Ovary (tissue), 9 donors: ENCODE measurements around the gene MSH3. TPM values are rescaled to one million over a fixed set of nuclear protein-coding genes. Genes with fewer than 3 reads are reported as not detected.

Experiments used
- DNase-seq, 5 donors: peaks; one replicate each; pipeline ENCODE4 v3.0.0-alpha.2; 2019 to 2020
- H3K27ac ChIP-seq, 2 donors: fragments of 200-600 bp; one replicate each; pipeline versions ENCODE4 v1.5.1 to v1.8.0; 2019 to 2022
- H3K27me3 ChIP-seq: fragments of 200-600 bp; one replicate; pipeline ENCODE4 v1.8.0; 2022
- H3K36me3 ChIP-seq: fragments of 200-600 bp; sonication (generic); one replicate; pipeline ENCODE4 v1.5.1; 2019
- H3K4me1 ChIP-seq: one replicate; pipeline ENCODE4 v1.8.1; 2013; ENCODE audit warnings: mild to moderate bottlenecking, moderate library complexity; ENCODE audit not compliant: insufficient read depth
- H3K4me3 ChIP-seq: fragments of 200-600 bp; sonication (generic); one replicate; pipeline ENCODE4 v1.5.1; 2017
- H3K9me3 ChIP-seq, 2 donors: fragments of 200-600 bp in 1 of 2; sonication (generic) in 1 of 2; one replicate each; pipeline versions ENCODE4 v1.5.1 to v1.8.1; 2013 to 2019; ENCODE audit warnings: mild to moderate bottlenecking in 1 of 2, moderate library complexity in 1 of 2
- CTCF ChIP-seq, 3 donors: fragments of 450-650 bp in 2 of 3; fragments of 200-600 bp in 1 of 3; IDR thresholded peaks; one replicate each; pipeline versions ENCODE4 v1.5.1 to v1.8.0; 2016 to 2022; ENCODE audit warnings: antibody characterized with exemption in 3 of 3, mild to moderate bottlenecking in 1 of 3
- EP300 ChIP-seq: sonication (generic); formaldehyde crosslinking; IDR thresholded peaks from one replicate; pipeline ENCODE4 v1.6.1; 2017; ENCODE audit warnings: antibody characterized with exemption
- POLR2A ChIP-seq: fragments of 450-650 bp; IDR thresholded peaks from one replicate; pipeline ENCODE4 v1.6.1; 2017; ENCODE audit warnings: antibody characterized with exemption, mild to moderate bottlenecking, moderate library complexity
- WGBS, 3 donors: extraction: QIAGEN DNeasy Blood & Tissue Kit in 1 of 3; methylation state at CpG; one replicate each; pipeline versions ENCODE4 v1.1.5 to v1.1.7; 2013 to 2017; 5-methylcytosine and 5-hydroxymethylcytosine counted together
- intact Hi-C, 4 donors: fragments of 100-400 bp; cut with DNase I; formaldehyde crosslinking; loops; one replicate each; pipeline versions ENCODE4 v1.11.0 to v1.15.1; 2022 to 2023
- polyA plus RNA-seq, 2 donors: library from polyadenylated mRNA; stranded (reverse); fragments of 200-250 nt in 1 of 2; fragments of 350-450 nt in 1 of 2; fragmentation: Illumina TruSeq in 1 of 2; extraction: RNeasy Lipid Tissue Mini Kit (QIAGEN cat#74804) in 1 of 2; gene quantifications; one replicate each; pipeline ENCODE4 v1.2.3, GENCODE V29; 2013 to 2014
- total RNA-seq, 7 donors: library from RNA; depleted of rRNA in 2 of 7; stranded (reverse); fragments of >200 nt in 2 of 7; fragmentation: NEBNext Ultra II Directional in 3 of 7; extraction: Animal tissue kit (Norgen Biotek cat#: 25700) in 3 of 7; gene quantifications; one replicate each; pipeline versions ENCODE4 v1.1.0 to v1.2.4, GENCODE V29; 2016 to 2023
- donor health status: DM: no; HTN: no; CAD: no; lungs with moderate emphysema.
- donor health status: DM: no; HTN: no; CAD: no.
- donor health status: Bipolar disorder and iron deficiency.
- donor health status: DM: yes; HTN: yes; CAD: no.
- donor health status: DM: no; HTN: no; CAD: no.
- donor health status: DM: yes; HTN: yes; CAD: no.

MSH3 gene
- total and polyA plus RNA-seq, 9 donors: 5.1 to 17.0 (median 13.1) TPM

GRCh38 chr5:80797428-80798024 is 143.1 kb downstream of the MSH3 start:
- Histone ChIP-seq H3K27me3 (no peaks in the 10 kb centered on the region), H3K9me3 (no peaks in the 10 kb centered on the region), H3K27ac (no peak overlapping the region), H3K4me3 (no peak overlapping the region), H3K4me1 (no peaks in the 10 kb centered on the region), H3K36me3 (no peaks in the 10 kb centered on the region)
- intact Hi-C loops: no loop called here
- WGBS, 3 donors: 58 to 70% (median 69%) methylated on average over 5 of the region's 5 CpGs
- no peak for DNase-seq
- TF ChIP-seq CTCF (IDR thresholded peaks at IDR 0.05): no peak
- no peak for TF ChIP-seq POLR2A
- no peak for TF ChIP-seq EP300

GRCh38 chr5:80798166-80798565 is 143.7 kb downstream of the MSH3 start:
- no peak for DNase-seq
- Histone ChIP-seq H3K27me3 (no peaks in the 10 kb centered on the region), H3K27ac (no peak overlapping the region), H3K4me3 (no peak overlapping the region), H3K4me1 (no peaks in the 10 kb centered on the region), H3K36me3 (no peaks in the 10 kb centered on the region), H3K9me3 (no peaks in the 10 kb centered on the region)
- TF ChIP-seq POLR2A: no peak
- intact Hi-C loops: no loop called here
- 94 to 100% (median 100%) methylated on average over 1 of the region's 1 CpG for WGBS, 3 donors

- intact Hi-C loops: no loop called here
Observed at GRCh38 chr5:80798633-80799032, 144.2 kb downstream of the MSH3 start.

GRCh38 chr5:80799041-80799440 is 144.6 kb downstream of the MSH3 start:
- no peaks in the 10 kb centered on the region for H3K36me3 ChIP-seq
- no peaks in the 10 kb centered on the region for H3K4me1 ChIP-seq
- 45 to 51% (median 48%) methylated on average over 4 of the region's 4 CpGs for WGBS, 3 donors
- H3K27me3 ChIP-seq: no peaks in the 10 kb centered on the region
- H3K9me3 ChIP-seq: no peaks in the 10 kb centered on the region
- H3K4me3 ChIP-seq: no peak overlapping the region
- intact Hi-C loops: no loop called here
- peak in 1 of 5 donors; percentile 44 for DNase-seq
- no peak overlapping the region for H3K27ac ChIP-seq
- TF ChIP-seq CTCF (IDR thresholded peaks at IDR 0.05) (no peak), POLR2A (no peak), EP300 (no peak)

More at GRCh38 chr5:80798633-80799032, 144.2 kb downstream of the MSH3 start:
- no peaks in the 10 kb centered on the region for H3K4me1 ChIP-seq
- H3K9me3 ChIP-seq: no peaks in the 10 kb centered on the region
- H3K4me3 ChIP-seq: no peak overlapping the region
- no peaks in the 10 kb centered on the region for H3K27me3 ChIP-seq
- H3K36me3 ChIP-seq: no peaks in the 10 kb centered on the region
- no peak overlapping the region for H3K27ac ChIP-seq
- TF ChIP-seq CTCF (IDR thresholded peaks at IDR 0.05) (no peak), EP300 (no peak), POLR2A (no peak)
- no peak for DNase-seq

- no peak for TF ChIP-seq POLR2A
- no peak for TF ChIP-seq EP300
- TF ChIP-seq CTCF (IDR thresholded peaks at IDR 0.05): no peak
- no peak for DNase-seq
- 95 to 98% (median 95%) methylated on average over 2 of the region's 2 CpGs for WGBS, 3 donors
- Histone ChIP-seq H3K4me1 (no peaks in the 10 kb centered on the region), H3K9me3 (no peaks in the 10 kb centered on the region), H3K27ac (no peak overlapping the region), H3K4me3 (no peak overlapping the region), H3K36me3 (no peaks in the 10 kb centered on the region), H3K27me3 (no peaks in the 10 kb centered on the region)
- intact Hi-C loops: no loop called here
Observed at GRCh38 chr5:80799573-80799972, 145.1 kb downstream of the MSH3 start.
